Neural progenitor cell (in vitro differentiated cells): ENCODE data around the gene LIMD2.

Experiments used
- EZH2 ChIP-seq: fragments of 200-600 bp; sonication (generic); IDR thresholded peaks from 2 replicates; pipeline ENCODE4 v1.6.1; 2017; ENCODE audit warnings: antibody characterized with exemption, mild to moderate bottlenecking, moderate library complexity
- TF ChIP-seq, protein P1 (sequence below): fragments of 200-600 bp; sonication (generic); IDR thresholded peaks from 2 replicates; pipeline ENCODE4 v1.5.1; 2017; ENCODE audit warnings: antibody characterized with exemption, mild to moderate bottlenecking

DNA sequence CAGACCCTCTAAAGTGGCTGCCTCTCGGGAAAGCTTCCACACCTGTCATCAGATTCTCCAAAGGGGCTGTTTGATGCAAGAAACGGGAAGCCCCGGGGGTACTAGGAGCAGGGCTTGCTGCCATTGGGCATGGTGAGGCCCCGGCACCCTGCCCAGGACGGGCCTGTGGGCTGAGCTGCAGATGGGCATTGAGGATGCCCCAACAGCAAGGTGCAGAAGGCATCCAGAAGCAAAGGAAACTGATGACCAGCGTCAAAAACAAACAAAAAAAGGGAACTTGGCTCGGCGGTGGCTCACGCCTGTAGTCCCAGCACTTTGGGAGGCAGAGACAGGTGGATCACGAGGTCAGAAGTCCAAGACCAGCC, 1.5 kb upstream of the LIMD2 start:
- TF ChIP-seq, protein P1, sequence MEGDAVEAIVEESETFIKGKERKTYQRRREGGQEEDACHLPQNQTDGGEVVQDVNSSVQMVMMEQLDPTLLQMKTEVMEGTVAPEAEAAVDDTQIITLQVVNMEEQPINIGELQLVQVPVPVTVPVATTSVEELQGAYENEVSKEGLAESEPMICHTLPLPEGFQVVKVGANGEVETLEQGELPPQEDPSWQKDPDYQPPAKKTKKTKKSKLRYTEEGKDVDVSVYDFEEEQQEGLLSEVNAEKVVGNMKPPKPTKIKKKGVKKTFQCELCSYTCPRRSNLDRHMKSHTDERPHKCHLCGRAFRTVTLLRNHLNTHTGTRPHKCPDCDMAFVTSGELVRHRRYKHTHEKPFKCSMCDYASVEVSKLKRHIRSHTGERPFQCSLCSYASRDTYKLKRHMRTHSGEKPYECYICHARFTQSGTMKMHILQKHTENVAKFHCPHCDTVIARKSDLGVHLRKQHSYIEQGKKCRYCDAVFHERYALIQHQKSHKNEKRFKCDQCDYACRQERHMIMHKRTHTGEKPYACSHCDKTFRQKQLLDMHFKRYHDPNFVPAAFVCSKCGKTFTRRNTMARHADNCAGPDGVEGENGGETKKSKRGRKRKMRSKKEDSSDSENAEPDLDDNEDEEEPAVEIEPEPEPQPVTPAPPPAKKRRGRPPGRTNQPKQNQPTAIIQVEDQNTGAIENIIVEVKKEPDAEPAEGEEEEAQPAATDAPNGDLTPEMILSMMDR = no peak
- TF ChIP-seq EZH2 = no peak
